ENCODE results near the gene STAG1. TPM values are rescaled to one million over a fixed set of nuclear protein-coding genes. Genes with fewer than 3 reads are reported as not detected.
A peak's percentile ranks its signal among the peaks of the same experiment; 100 is the strongest.

STAG1 gene
- total and polyA plus RNA-seq, 2 of the 13 experiments (the other 11 are each of a cell fraction or from before 2014, with no cell fraction given): 6.2 to 25.9 TPM

DNA sequence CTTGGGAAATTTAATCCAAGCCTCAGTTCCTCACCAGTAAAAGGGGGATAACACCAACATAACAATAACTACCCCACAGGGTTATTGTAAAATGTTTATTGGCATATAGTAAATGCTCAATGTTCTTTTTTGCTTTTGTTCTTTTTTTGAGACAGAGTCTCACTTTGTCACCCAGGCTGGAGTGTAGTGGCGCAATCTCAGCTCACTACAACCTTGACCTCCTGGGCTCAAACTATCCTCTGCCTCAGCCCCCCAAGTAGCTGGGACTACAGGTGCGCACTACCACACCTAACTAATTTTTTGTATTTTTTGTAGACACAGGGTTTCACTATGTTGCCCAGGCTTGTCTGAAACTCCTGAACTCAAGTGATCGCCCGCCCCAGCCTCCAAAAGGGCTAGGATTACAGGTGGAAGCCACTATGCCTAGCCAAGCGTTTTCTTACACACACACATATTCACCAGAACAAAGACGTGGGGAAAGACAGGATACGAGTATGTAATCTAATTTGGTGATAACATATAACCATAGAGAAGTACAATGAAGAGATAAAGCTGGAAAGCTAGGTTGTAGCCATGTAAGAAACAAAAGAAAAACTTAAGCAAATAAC lies 11.7 kb downstream of the STAG1 start (continued):
- TF ChIP-seq, protein P1, sequence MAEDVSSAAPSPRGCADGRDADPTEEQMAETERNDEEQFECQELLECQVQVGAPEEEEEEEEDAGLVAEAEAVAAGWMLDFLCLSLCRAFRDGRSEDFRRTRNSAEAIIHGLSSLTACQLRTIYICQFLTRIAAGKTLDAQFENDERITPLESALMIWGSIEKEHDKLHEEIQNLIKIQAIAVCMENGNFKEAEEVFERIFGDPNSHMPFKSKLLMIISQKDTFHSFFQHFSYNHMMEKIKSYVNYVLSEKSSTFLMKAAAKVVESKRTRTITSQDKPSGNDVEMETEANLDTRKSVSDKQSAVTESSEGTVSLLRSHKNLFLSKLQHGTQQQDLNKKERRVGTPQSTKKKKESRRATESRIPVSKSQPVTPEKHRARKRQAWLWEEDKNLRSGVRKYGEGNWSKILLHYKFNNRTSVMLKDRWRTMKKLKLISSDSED (CRISPR knock-in tag; IDR thresholded peaks at IDR 0.05): no peak
- no peak for TF ChIP-seq ZNF101 (CRISPR knock-in tag; IDR thresholded peaks at IDR 0.05; ENCODE audit: borderline replicate concordance, low read depth)
- TF ChIP-seq, protein P2, sequence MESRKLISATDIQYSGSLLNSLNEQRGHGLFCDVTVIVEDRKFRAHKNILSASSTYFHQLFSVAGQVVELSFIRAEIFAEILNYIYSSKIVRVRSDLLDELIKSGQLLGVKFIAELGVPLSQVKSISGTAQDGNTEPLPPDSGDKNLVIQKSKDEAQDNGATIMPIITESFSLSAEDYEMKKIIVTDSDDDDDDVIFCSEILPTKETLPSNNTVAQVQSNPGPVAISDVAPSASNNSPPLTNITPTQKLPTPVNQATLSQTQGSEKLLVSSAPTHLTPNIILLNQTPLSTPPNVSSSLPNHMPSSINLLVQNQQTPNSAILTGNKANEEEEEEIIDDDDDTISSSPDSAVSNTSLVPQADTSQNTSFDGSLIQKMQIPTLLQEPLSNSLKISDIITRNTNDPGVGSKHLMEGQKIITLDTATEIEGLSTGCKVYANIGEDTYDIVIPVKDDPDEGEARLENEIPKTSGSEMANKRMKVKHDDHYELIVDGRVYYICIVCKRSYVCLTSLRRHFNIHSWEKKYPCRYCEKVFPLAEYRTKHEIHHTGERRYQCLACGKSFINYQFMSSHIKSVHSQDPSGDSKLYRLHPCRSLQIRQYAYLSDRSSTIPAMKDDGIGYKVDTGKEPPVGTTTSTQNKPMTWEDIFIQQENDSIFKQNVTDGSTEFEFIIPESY (CRISPR knock-in tag; IDR thresholded peaks at IDR 0.05): no peak
- no peak for TF ChIP-seq RORA (CRISPR knock-in tag; IDR thresholded peaks at IDR 0.05)
- no peak for TF ChIP-seq ZNF234 (CRISPR knock-in tag; conservative IDR thresholded peaks at IDR 0.05)
- TF ChIP-seq, protein P3, sequence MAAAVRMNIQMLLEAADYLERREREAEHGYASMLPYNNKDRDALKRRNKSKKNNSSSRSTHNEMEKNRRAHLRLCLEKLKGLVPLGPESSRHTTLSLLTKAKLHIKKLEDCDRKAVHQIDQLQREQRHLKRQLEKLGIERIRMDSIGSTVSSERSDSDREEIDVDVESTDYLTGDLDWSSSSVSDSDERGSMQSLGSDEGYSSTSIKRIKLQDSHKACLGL (CRISPR knock-in tag; IDR thresholded peaks at IDR 0.05): no peak
- TF ChIP-seq RAD21 (CRISPR knock-in tag; IDR thresholded peaks at IDR 0.05): no peak
- TF ChIP-seq PHF21A (CRISPR knock-in tag; IDR thresholded peaks at IDR 0.05): no peak
- peak; percentile 42; the same call in 1 of the 2 replicates for TF ChIP-seq ZNF121 (CRISPR knock-in tag; IDR thresholded peaks at IDR 0.05)
- TF ChIP-seq, protein P4, sequence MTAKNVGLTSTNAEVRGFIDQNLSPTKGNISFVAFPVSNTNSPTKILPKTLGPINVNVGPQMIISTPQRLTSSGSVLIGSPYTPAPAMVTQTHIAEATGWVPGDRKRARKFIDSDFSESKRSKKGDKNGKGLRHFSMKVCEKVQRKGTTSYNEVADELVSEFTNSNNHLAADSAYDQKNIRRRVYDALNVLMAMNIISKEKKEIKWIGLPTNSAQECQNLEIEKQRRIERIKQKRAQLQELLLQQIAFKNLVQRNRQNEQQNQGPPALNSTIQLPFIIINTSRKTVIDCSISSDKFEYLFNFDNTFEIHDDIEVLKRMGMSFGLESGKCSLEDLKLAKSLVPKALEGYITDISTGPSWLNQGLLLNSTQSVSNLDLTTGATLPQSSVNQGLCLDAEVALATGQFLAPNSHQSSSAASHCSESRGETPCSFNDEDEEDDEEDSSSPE (CRISPR knock-in tag; IDR thresholded peaks at IDR 0.05): no peak
- TF ChIP-seq, protein P5, sequence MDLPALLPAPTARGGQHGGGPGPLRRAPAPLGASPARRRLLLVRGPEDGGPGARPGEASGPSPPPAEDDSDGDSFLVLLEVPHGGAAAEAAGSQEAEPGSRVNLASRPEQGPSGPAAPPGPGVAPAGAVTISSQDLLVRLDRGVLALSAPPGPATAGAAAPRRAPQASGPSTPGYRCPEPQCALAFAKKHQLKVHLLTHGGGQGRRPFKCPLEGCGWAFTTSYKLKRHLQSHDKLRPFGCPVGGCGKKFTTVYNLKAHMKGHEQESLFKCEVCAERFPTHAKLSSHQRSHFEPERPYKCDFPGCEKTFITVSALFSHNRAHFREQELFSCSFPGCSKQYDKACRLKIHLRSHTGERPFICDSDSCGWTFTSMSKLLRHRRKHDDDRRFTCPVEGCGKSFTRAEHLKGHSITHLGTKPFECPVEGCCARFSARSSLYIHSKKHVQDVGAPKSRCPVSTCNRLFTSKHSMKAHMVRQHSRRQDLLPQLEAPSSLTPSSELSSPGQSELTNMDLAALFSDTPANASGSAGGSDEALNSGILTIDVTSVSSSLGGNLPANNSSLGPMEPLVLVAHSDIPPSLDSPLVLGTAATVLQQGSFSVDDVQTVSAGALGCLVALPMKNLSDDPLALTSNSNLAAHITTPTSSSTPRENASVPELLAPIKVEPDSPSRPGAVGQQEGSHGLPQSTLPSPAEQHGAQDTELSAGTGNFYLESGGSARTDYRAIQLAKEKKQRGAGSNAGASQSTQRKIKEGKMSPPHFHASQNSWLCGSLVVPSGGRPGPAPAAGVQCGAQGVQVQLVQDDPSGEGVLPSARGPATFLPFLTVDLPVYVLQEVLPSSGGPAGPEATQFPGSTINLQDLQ (CRISPR knock-in tag; IDR thresholded peaks at IDR 0.05): no peak
- TF ChIP-seq HNF4A (CRISPR knock-in tag; IDR thresholded peaks at IDR 0.05): peak; percentile 42; the same call in 1 of the 2 replicates
- TF ChIP-seq RXRB (CRISPR knock-in tag; IDR thresholded peaks at IDR 0.05; ENCODE audit: borderline replicate concordance): no peak
- TF ChIP-seq RARA (CRISPR knock-in tag; IDR thresholded peaks at IDR 0.05): peak; percentile 25; the same call in 1 of the 2 replicates
- peak; percentile 51; the same call in 1 of the 2 replicates for TF ChIP-seq CEBPB (IDR thresholded peaks at IDR 0.05; ENCODE audit: borderline replicate concordance, low read depth, low read length)
- peak; percentile 58 for TF ChIP-seq ZMYM4 (CRISPR knock-in tag; IDR thresholded peaks at IDR 0.05)
- TF ChIP-seq, protein P6, sequence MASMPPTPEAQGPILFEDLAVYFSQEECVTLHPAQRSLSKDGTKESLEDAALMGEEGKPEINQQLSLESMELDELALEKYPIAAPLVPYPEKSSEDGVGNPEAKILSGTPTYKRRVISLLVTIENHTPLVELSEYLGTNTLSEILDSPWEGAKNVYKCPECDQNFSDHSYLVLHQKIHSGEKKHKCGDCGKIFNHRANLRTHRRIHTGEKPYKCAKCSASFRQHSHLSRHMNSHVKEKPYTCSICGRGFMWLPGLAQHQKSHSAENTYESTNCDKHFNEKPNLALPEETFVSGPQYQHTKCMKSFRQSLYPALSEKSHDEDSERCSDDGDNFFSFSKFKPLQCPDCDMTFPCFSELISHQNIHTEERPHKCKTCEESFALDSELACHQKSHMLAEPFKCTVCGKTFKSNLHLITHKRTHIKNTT (CRISPR knock-in tag; IDR thresholded peaks at IDR 0.05): no peak
- no peak for TF ChIP-seq ARNTL (CRISPR knock-in tag; IDR thresholded peaks at IDR 0.05)

Measured in HepG2 (cell line).